ENCODE results near the gene FBP2.

The FBP2 gene

DNA sequence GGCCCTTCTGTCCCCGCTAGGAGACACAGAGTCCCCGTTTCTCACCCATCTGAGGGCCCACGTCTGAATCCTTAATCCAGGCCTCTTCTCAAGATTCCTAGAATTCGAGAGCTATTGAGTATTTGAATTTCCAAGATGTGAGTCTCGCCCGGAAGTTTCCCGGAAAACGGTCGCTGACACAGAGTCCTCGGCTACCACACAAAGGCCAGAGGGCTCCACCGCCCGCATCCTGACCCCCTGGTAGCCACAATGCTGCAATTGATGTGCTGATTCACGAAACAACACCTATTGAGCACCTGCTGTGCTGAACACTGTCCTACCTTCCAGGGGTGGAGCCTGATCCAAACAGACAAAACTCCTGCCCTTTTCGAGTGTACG lies 46.4 kb upstream of the FBP2 start:
- no peak overlapping the region for H3K27ac ChIP-seq (ENCODE audit: low read depth, low read length)
- no peak overlapping the region for H3K9ac ChIP-seq (ENCODE audit: low read length)
- no peak for TF ChIP-seq EZH2phosphoT487 (conservative IDR thresholded peaks at IDR 0.05; ENCODE audit: low read length)
- no peaks in the 10 kb centered on the region for H3K9me2 ChIP-seq (replicated peaks; ENCODE audit: insufficient read depth, low read length)
- H3K4me2 ChIP-seq (ENCODE audit: low read depth, low read length, poor library complexity, severe bottlenecking), result no peak overlapping the region
- H3K4me3 ChIP-seq (ENCODE audit: insufficient read depth, low read length, poor library complexity, severe bottlenecking), result no peak overlapping the region
- H3K79me2 ChIP-seq (ENCODE audit: insufficient read depth, low read length), result no peaks in the 10 kb centered on the region
- H4K20me1 ChIP-seq (ENCODE audit: low read depth, low read length), result no peaks in the 10 kb centered on the region
- H3F3A ChIP-seq (ENCODE audit: insufficient read depth), result no peaks in the 10 kb centered on the region
- H3K9me3 ChIP-seq (ENCODE audit: insufficient read depth, low read length), result peaks cover 7% of the 10 kb centered on the region; the same call in 1 of the 2 replicates
- no peaks in the 10 kb centered on the region for H3K27me3 ChIP-seq (ENCODE audit: low read length)
- H3K36me3 ChIP-seq (ENCODE audit: low read length), result no peaks in the 10 kb centered on the region
- H2AFZ ChIP-seq (ENCODE audit: low read depth, low read length, severe bottlenecking), result no peak overlapping the region

DNA sequence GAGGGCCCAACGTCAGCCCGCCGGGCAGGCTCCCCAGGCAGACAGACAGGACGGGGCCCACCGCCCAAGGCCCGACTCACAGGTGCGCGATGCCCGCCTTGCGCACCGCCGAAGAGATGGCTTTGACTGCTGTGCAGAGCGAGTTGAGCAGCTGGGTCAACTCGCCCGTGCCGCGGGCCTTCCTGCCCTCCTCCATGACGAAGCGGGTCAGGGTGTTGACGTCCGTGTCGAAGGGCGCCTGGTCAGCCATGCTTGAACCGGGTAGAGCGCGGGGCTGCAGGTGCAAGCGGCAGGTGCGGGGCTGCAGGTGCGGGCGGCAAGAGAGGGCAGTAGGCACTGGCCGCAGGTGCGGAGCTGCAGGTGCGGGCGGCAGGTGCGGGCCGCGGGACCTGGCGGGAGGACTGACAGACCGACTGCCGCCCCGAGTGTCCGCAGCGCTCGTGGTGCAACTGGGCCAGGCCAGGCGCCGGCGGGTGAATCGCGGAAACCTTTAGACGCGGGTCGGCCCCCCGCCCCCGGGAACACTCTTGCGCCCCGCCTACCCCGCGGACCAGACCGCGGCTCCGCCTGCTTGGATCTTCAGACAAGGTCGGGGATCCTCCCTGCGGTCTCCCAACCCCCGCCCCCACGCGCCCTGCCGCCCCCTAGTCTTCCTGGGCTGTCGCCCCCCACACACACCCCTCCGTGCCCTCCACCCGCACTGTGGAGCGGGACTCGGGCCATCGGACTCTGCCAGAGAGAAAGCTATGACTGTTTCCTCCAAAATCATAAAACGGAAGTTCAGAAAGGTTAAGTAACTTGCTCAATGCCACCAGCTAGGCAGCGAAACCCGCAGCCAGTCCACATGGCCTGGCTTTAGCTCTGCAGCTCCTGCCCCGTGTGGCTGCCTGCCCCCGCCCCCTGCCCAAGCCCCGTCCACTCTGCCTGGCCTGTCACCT lies 45.7 kb upstream of the FBP2 start, which contains the start of gene FBP1:
FBP1 (minus strand) TSS at position 458 of the 938 bp plus-strand sequence; CDS start at position 250, 208 bp downstream.
- peaks cover 7% of the 10 kb centered on the region; the same call in 1 of the 2 replicates for H3K9me3 ChIP-seq (ENCODE audit: insufficient read depth, low read length)
- no peak within 1 kb of the TSS for H3K4me3 ChIP-seq (ENCODE audit: insufficient read depth, low read length, poor library complexity, severe bottlenecking)
- no peaks in the 10 kb centered on the region for H3K9me2 ChIP-seq (replicated peaks; ENCODE audit: insufficient read depth, low read length)
- H2AFZ ChIP-seq (ENCODE audit: low read depth, low read length, severe bottlenecking), result no peak within 1 kb of the TSS
- no peak within 1 kb of the TSS for H3K27ac ChIP-seq (ENCODE audit: low read depth, low read length)
- H3F3A ChIP-seq (ENCODE audit: insufficient read depth), result no peaks in the 10 kb centered on the region
- H3K36me3 ChIP-seq (ENCODE audit: low read length), result no peaks in the 10 kb centered on the region
- no peaks in the 10 kb centered on the region for H3K27me3 ChIP-seq (ENCODE audit: low read length)
- TF ChIP-seq EZH2phosphoT487 (conservative IDR thresholded peaks at IDR 0.05; ENCODE audit: low read length), result 0 out of 2 replicates have a peak, but pooled peaks have one; percentile 77
- TF ChIP-seq, protein P1, sequence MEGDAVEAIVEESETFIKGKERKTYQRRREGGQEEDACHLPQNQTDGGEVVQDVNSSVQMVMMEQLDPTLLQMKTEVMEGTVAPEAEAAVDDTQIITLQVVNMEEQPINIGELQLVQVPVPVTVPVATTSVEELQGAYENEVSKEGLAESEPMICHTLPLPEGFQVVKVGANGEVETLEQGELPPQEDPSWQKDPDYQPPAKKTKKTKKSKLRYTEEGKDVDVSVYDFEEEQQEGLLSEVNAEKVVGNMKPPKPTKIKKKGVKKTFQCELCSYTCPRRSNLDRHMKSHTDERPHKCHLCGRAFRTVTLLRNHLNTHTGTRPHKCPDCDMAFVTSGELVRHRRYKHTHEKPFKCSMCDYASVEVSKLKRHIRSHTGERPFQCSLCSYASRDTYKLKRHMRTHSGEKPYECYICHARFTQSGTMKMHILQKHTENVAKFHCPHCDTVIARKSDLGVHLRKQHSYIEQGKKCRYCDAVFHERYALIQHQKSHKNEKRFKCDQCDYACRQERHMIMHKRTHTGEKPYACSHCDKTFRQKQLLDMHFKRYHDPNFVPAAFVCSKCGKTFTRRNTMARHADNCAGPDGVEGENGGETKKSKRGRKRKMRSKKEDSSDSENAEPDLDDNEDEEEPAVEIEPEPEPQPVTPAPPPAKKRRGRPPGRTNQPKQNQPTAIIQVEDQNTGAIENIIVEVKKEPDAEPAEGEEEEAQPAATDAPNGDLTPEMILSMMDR (IDR thresholded peaks at IDR 0.05; ENCODE audit: insufficient read depth, low read length, poor library complexity, severe bottlenecking), result no peak
- no peak within 1 kb of the TSS for H3K9ac ChIP-seq (ENCODE audit: low read length)
- H3K79me2 ChIP-seq (ENCODE audit: insufficient read depth, low read length), result no peaks in the 10 kb centered on the region
- no peak within 1 kb of the TSS for H3K4me2 ChIP-seq (ENCODE audit: low read depth, low read length, poor library complexity, severe bottlenecking)
- no peaks in the 10 kb centered on the region for H4K20me1 ChIP-seq (ENCODE audit: low read depth, low read length)

DNA sequence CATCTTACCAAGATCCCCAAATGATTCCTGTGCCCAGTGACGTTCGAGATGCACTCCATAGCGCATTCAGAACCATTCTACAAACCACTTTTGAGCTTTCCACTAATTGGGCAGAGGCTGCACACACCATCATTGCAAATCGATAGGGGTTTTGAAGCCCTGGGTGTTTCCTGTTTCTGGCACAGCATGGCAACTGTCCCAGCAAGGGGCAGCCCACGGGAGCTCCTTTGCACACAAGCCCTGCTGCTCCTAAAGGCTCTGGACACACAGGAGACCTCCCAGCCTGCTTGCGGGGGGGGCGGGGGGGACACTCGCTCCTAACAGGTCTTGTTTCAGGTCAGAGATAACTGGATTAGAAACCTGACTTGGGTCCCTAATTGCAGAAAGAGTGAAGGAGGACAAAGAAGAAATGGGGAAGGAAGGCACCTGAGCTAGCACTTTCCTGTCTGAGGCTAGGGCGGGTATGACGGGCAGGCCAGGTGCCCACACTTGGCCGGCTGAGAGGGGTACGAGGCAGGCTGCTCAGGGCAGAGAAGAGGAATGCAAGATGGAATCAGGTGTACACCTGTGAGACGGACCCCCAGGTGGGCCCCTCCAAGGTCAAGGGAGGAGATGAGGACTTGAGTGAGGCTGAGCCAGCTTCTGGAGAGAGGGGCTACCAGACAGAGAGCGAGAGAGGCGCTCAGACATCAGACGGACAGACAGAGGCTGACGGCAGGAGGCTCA lies 44.9 kb upstream of the FBP2 start:
- Histone ChIP-seq H4K20me1 (ENCODE audit: low read depth, low read length) (no peaks in the 10 kb centered on the region), H3K36me3 (ENCODE audit: low read length) (no peaks in the 10 kb centered on the region), H3K4me3 (ENCODE audit: insufficient read depth, low read length, poor library complexity, severe bottlenecking) (no peak overlapping the region), H3K4me2 (ENCODE audit: low read depth, low read length, poor library complexity, severe bottlenecking) (no peak overlapping the region), H3K27ac (ENCODE audit: low read depth, low read length) (no peak overlapping the region), H3K79me2 (ENCODE audit: insufficient read depth, low read length) (no peaks in the 10 kb centered on the region), H3K9me2 (replicated peaks; ENCODE audit: insufficient read depth, low read length) (no peaks in the 10 kb centered on the region), H3K9ac (ENCODE audit: low read length) (no peak overlapping the region), H3F3A (ENCODE audit: insufficient read depth) (no peaks in the 10 kb centered on the region), H3K27me3 (ENCODE audit: low read length) (no peaks in the 10 kb centered on the region), H3K9me3 (ENCODE audit: insufficient read depth, low read length) (peaks cover 7% of the 10 kb centered on the region; the same call in 1 of the 2 replicates), H2AFZ (ENCODE audit: low read depth, low read length, severe bottlenecking) (no peak overlapping the region)
- TF ChIP-seq, protein P1 (IDR thresholded peaks at IDR 0.05; ENCODE audit: insufficient read depth, low read length, poor library complexity, severe bottlenecking), result no peak
- TF ChIP-seq EZH2phosphoT487 (conservative IDR thresholded peaks at IDR 0.05; ENCODE audit: low read length), result no peak

Measured in SU-DHL-6 (cell line).